B cell (primary cell): ENCODE data around the gene MARCHF10.

Source experiments
- EZH2 ChIP-seq: IDR thresholded peaks from 2 replicates; pipeline ENCODE4 v1.6.1; 2012; ENCODE audit warnings: borderline replicate concordance, low read depth, mild to moderate bottlenecking, moderate library complexity, low read length; ENCODE audit not compliant: insufficient read depth, poor library complexity, severe bottlenecking
- TF ChIP-seq, protein P1 (sequence below): fragments of 200-600 bp; IDR thresholded peaks from one replicate; pipeline ENCODE4 v1.8.0; 2022; ENCODE audit warnings: antibody characterized with exemption, mild to moderate bottlenecking

DNA sequence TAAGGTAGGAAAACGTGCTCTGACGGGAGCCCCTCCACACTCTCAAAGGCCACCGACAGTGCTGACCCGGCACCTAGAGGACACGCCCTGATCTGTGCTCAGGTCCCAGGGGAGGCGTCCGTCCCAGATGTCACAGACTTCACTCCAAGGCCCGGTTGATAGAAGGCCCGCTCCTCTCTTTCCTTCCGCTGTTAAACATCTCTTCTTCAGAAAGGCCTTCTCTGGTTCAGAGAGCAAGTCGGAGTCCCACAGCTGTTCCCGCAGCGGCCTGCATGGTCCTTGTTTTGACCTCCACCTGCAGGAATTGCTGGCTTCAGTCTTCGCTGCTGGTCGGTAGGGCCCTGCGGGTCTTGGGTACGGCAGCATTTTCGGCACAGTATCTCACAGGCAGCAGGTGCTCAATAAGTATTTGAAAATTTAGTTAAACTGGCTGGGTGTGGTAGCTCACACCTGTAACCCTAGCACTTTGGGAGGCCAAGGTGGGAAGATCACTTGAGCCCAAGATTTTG is 92.2 kb downstream of the MARCHF10 start:
- TF ChIP-seq, protein P1, sequence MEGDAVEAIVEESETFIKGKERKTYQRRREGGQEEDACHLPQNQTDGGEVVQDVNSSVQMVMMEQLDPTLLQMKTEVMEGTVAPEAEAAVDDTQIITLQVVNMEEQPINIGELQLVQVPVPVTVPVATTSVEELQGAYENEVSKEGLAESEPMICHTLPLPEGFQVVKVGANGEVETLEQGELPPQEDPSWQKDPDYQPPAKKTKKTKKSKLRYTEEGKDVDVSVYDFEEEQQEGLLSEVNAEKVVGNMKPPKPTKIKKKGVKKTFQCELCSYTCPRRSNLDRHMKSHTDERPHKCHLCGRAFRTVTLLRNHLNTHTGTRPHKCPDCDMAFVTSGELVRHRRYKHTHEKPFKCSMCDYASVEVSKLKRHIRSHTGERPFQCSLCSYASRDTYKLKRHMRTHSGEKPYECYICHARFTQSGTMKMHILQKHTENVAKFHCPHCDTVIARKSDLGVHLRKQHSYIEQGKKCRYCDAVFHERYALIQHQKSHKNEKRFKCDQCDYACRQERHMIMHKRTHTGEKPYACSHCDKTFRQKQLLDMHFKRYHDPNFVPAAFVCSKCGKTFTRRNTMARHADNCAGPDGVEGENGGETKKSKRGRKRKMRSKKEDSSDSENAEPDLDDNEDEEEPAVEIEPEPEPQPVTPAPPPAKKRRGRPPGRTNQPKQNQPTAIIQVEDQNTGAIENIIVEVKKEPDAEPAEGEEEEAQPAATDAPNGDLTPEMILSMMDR: no peak
- TF ChIP-seq EZH2: no peak
